Panc1 (cell line): ENCODE results near the gene MTUS2.

Experiments used
- POLR2AphosphoS5 ChIP-seq: IDR thresholded peaks from 2 replicates; pipeline ENCODE4 v1.6.1; 2012; ENCODE audit warnings: mild to moderate bottlenecking, low read depth, low read length, moderate library complexity
- SIN3A ChIP-seq: IDR thresholded peaks from 2 replicates; pipeline ENCODE4 v1.6.1; 2012; ENCODE audit warnings: low read depth, mild to moderate bottlenecking, low read length, moderate library complexity, borderline replicate concordance; ENCODE audit not compliant: insufficient read depth
- TCF7L2 ChIP-seq: IDR thresholded peaks from 2 replicates; pipeline ENCODE4 v1.6.1; 2011; ENCODE audit warnings: mild to moderate bottlenecking, low read depth, low read length, inconsistent platforms
- TF ChIP-seq, protein P1 (sequence below): fragments of 450-650 bp; IDR thresholded peaks from 2 replicates; pipeline ENCODE4 v1.5.1; 2017; ENCODE audit warnings: mild to moderate bottlenecking
- TF ChIP-seq, protein P2 (sequence below), 2 experiments: IDR thresholded peaks; 2 replicates each; pipeline ENCODE4 v1.6.1; 2011 to 2012; ENCODE audit warnings: low read depth in 2 of 2, control low read depth in 1 of 2, low read length in 1 of 2, mild to moderate bottlenecking in 1 of 2, moderate library complexity in 1 of 2; ENCODE audit not compliant: insufficient read depth in 1 of 2

DNA sequence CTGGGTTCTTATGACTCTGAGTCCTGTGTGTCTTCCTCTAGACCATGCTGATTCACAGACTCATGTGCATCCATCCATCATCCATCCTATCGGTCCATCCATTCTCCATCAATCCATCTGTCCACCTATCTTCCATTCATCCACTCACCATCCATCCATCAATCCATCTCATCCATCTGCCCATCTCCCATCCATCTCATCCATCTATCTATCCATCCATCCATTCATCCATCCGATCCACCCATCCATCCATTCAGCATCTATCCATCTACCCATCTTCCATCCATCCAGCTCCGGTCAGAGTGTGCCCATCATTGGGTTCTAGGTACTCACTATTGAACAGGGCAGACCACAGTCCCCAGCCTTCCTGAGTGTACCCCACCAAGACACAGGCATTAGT is 699.8 kb downstream of the MTUS2 start:
- TF ChIP-seq, protein P1, sequence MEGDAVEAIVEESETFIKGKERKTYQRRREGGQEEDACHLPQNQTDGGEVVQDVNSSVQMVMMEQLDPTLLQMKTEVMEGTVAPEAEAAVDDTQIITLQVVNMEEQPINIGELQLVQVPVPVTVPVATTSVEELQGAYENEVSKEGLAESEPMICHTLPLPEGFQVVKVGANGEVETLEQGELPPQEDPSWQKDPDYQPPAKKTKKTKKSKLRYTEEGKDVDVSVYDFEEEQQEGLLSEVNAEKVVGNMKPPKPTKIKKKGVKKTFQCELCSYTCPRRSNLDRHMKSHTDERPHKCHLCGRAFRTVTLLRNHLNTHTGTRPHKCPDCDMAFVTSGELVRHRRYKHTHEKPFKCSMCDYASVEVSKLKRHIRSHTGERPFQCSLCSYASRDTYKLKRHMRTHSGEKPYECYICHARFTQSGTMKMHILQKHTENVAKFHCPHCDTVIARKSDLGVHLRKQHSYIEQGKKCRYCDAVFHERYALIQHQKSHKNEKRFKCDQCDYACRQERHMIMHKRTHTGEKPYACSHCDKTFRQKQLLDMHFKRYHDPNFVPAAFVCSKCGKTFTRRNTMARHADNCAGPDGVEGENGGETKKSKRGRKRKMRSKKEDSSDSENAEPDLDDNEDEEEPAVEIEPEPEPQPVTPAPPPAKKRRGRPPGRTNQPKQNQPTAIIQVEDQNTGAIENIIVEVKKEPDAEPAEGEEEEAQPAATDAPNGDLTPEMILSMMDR: no peak
- TF ChIP-seq TCF7L2 (no peak), POLR2AphosphoS5 (no peak), SIN3A (no peak)
- TF ChIP-seq, protein P2, sequence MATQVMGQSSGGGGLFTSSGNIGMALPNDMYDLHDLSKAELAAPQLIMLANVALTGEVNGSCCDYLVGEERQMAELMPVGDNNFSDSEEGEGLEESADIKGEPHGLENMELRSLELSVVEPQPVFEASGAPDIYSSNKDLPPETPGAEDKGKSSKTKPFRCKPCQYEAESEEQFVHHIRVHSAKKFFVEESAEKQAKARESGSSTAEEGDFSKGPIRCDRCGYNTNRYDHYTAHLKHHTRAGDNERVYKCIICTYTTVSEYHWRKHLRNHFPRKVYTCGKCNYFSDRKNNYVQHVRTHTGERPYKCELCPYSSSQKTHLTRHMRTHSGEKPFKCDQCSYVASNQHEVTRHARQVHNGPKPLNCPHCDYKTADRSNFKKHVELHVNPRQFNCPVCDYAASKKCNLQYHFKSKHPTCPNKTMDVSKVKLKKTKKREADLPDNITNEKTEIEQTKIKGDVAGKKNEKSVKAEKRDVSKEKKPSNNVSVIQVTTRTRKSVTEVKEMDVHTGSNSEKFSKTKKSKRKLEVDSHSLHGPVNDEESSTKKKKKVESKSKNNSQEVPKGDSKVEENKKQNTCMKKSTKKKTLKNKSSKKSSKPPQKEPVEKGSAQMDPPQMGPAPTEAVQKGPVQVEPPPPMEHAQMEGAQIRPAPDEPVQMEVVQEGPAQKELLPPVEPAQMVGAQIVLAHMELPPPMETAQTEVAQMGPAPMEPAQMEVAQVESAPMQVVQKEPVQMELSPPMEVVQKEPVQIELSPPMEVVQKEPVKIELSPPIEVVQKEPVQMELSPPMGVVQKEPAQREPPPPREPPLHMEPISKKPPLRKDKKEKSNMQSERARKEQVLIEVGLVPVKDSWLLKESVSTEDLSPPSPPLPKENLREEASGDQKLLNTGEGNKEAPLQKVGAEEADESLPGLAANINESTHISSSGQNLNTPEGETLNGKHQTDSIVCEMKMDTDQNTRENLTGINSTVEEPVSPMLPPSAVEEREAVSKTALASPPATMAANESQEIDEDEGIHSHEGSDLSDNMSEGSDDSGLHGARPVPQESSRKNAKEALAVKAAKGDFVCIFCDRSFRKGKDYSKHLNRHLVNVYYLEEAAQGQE (IDR thresholded peaks at IDR 0.05; ENCODE audit: insufficient read depth in 1 of 2, low read depth in 2 of 2, low read length in 1 of 2): no peak
